HepG2 (cell line): Measurements from ENCODE around the gene DTD2. TPM values are rescaled to one million over a fixed set of nuclear protein-coding genes. Genes with fewer than 3 reads are reported as not detected.

Experiments used
- ARID3A ChIP-seq: IDR thresholded peaks from 2 replicates; pipeline ENCODE4 v1.6.1; 2012; ENCODE audit warnings: low read depth, low read length, improper control_type of control experiment
- ATF7-NPFF ChIP-seq: sonication (generic); formaldehyde crosslinking; IDR thresholded peaks from 2 replicates; pipeline ENCODE4 v1.8.1; 2023; ENCODE audit warnings: mild to moderate bottlenecking, low read depth, missing genetic modification reagents, moderate library complexity
- CBX5 ChIP-seq: sonication (generic); formaldehyde crosslinking; IDR thresholded peaks from 2 replicates; pipeline ENCODE4 v1.4.0; 2020; ENCODE audit warnings: missing genetic modification reagents, borderline replicate concordance
- CCDC6 ChIP-seq: sonication (generic); formaldehyde crosslinking; IDR thresholded peaks from 2 replicates; pipeline ENCODE4 v1.8.1; 2022; ENCODE audit warnings: mild to moderate bottlenecking, missing genetic modification reagents, moderate library complexity
- CREB1 ChIP-seq, 2 experiments: fragments of 450-650 bp in 1 of 2; IDR thresholded peaks; 2 replicates each; pipeline ENCODE4 v1.6.1; 2016 to 2017; ENCODE audit warnings: control low read depth in 1 of 2, mild to moderate bottlenecking in 1 of 2, missing compliant biosample characterization in 1 of 2, missing genetic modification characterization in 1 of 2
- FIP1L1 ChIP-seq: fragments of 200-400 bp; formaldehyde crosslinking; IDR thresholded peaks from 2 replicates; pipeline ENCODE4 v1.6.1; 2018; ENCODE audit warnings: low read depth, mild to moderate bottlenecking, low read length, moderate library complexity, borderline replicate concordance; ENCODE audit not compliant: insufficient read depth
- FOXP1 ChIP-seq, 2 experiments: fragments of 450-650 bp in 1 of 2; IDR thresholded peaks; 2 replicates each; pipeline ENCODE4 v1.6.1; 2017 to 2018; ENCODE audit warnings: antibody characterized with exemption in 1 of 2
- FOXP4 ChIP-seq: sonication (generic); formaldehyde crosslinking; IDR thresholded peaks from 2 replicates; pipeline ENCODE4 v1.4.0; 2020; ENCODE audit warnings: missing genetic modification reagents
- GABPA ChIP-seq, 2 experiments: IDR thresholded peaks; 2 replicates each; pipeline ENCODE4 v1.6.1; 2011 to 2016; ENCODE audit warnings: low read depth in 2 of 2, low read length in 1 of 2, missing biosample characterization in 1 of 2, missing genetic modification characterization in 1 of 2
- GMEB1 ChIP-seq: sonication (generic); formaldehyde crosslinking; IDR thresholded peaks from 2 replicates; pipeline ENCODE4 v1.5.1; 2020; ENCODE audit warnings: missing genetic modification reagents, mild to moderate bottlenecking, borderline replicate concordance
- GMEB2 ChIP-seq: IDR thresholded peaks from 2 replicates; pipeline ENCODE4 v1.6.1; 2016; ENCODE audit warnings: missing biosample characterization, missing genetic modification reagents, low read depth
- KAT8 ChIP-seq: IDR thresholded peaks from 2 replicates; pipeline ENCODE4 v1.6.1; 2016; ENCODE audit warnings: missing genetic modification reagents, missing compliant biosample characterization
- MIER3 ChIP-seq: IDR thresholded peaks from 2 replicates; pipeline ENCODE4 v1.6.1; 2016; ENCODE audit warnings: missing compliant biosample characterization, borderline replicate concordance
- PHF20 ChIP-seq: sonication (generic); formaldehyde crosslinking; IDR thresholded peaks from 2 replicates; pipeline ENCODE4 v1.5.0; 2020; ENCODE audit warnings: mild to moderate bottlenecking, missing genetic modification reagents
- SRY ChIP-seq: sonication (generic); formaldehyde crosslinking; IDR thresholded peaks from 2 replicates; pipeline ENCODE4 v1.8.0; 2022; ENCODE audit warnings: mild to moderate bottlenecking, missing genetic modification reagents
- ZKSCAN1 ChIP-seq: fragments of 150-350 bp; IDR thresholded peaks from 2 replicates; pipeline ENCODE4 v1.6.1; 2014; ENCODE audit warnings: low read length
- ZMYM2 ChIP-seq: sonication (generic); formaldehyde crosslinking; IDR thresholded peaks from 2 replicates; pipeline ENCODE4 v1.8.0; 2022; ENCODE audit warnings: mild to moderate bottlenecking, missing genetic modification reagents
- ZNF501 ChIP-seq: sonication (generic); formaldehyde crosslinking; IDR thresholded peaks from 2 replicates; pipeline ENCODE4 v1.5.1; 2020; ENCODE audit warnings: mild to moderate bottlenecking, moderate library complexity, missing genetic modification reagents
- ZNF570 ChIP-seq: sonication (generic); formaldehyde crosslinking; IDR thresholded peaks from 2 replicates; pipeline ENCODE4 v1.4.0; 2020; ENCODE audit warnings: mild to moderate bottlenecking, missing genetic modification reagents, borderline replicate concordance
- ZNF784 ChIP-seq: sonication (generic); formaldehyde crosslinking; IDR thresholded peaks from 2 replicates; pipeline ENCODE4 v1.5.1; 2020; ENCODE audit warnings: missing genetic modification reagents, mild to moderate bottlenecking, borderline replicate concordance
- polyA plus RNA-seq, 8 experiments: library from polyadenylated mRNA; depleted of rRNA in 3 of 8; stranded (reverse) in 7 of 8; unstranded in 1 of 8; fragments of >200 nt; fragmentation: Illumina TruSeq in 4 of 8; extraction: Trizol in 4 of 8; gene quantifications; 2 replicates each; pipeline versions ENCODE4 v1.2.1 to v1.2.3, GENCODE V29; 2011 to 2016; ENCODE audit warnings: low read depth in 4 of 8, missing spikeins in 1 of 8, mixed read lengths in 1 of 8; ENCODE audit not compliant: insufficient read depth in 1 of 8
- total RNA-seq, 5 experiments: library from RNA; depleted of rRNA; stranded (reverse); fragments of >200 nt; fragmentation: Illumina TruSeq; extraction: Trizol; gene quantifications; 2 replicates each; pipeline ENCODE4 v1.2.3, GENCODE V29; 2016; ENCODE audit warnings: low read depth in 1 of 5

Gene DTD2
- total and polyA plus RNA-seq, 2 of the 13 experiments (the other 11 are each of a cell fraction or from before 2014, with no cell fraction given), result 22.3 to 49.8 TPM

GRCh38 chr14:31456841-31457664, at the start of gene DTD2 (continued):
- TF ChIP-seq GMEB2 (CRISPR knock-in tag) (peak; percentile 81), FOXP1 (IDR thresholded peaks at IDR 0.05) (no peak), FOXP1 (CRISPR knock-in tag; IDR thresholded peaks at IDR 0.05) (peak; percentile 18), ZNF570 (CRISPR knock-in tag) (peak; percentile 99), ZNF784 (CRISPR knock-in tag) (peak; percentile 100), ARID3A (peak; percentile 65; the same call in 1 of the 2 replicates), KAT8 (CRISPR knock-in tag) (peak; percentile 98), MIER3 (CRISPR knock-in tag) (peak; percentile 99), GMEB1 (peak; percentile 94), FIP1L1 (no peak), CCDC6 (CRISPR knock-in tag) (peak; percentile 99), ATF7-NPFF (CRISPR knock-in tag) (peak; percentile 100), PHF20 (CRISPR knock-in tag) (peak; percentile 87), SRY (CRISPR knock-in tag) (peak; percentile 99), ZKSCAN1 (0 out of 2 replicates have a peak, but pooled peaks have one; percentile 31), FOXP4 (CRISPR knock-in tag) (peak; percentile 90), CREB1 (IDR thresholded peaks at IDR 0.05) (peak; percentile 83), CREB1 (CRISPR knock-in tag; IDR thresholded peaks at IDR 0.05) (no peak), ZMYM2 (CRISPR knock-in tag) (peak; percentile 90), CBX5 (CRISPR knock-in tag) (peak; percentile 94), GABPA (IDR thresholded peaks at IDR 0.05; ENCODE audit: low read depth, low read length) (no peak), GABPA (CRISPR knock-in tag; IDR thresholded peaks at IDR 0.05; ENCODE audit: low read depth) (peak; percentile 56), ZNF501 (CRISPR knock-in tag) (peak; percentile 100)
